GM06990 (cell line): ENCODE data around the gene S100Z.
"Not testable (repeated sequence)": the region's sequence is repeated elsewhere in the genome, so short reads cannot be mapped to it uniquely, and the experiment has no call there.

Experiments used
- DNase-seq: peaks from one replicate; pipeline ENCODE4 v3.0.0-alpha.2; 2011; ENCODE audit not compliant: insufficient read length; ENCODE audit errors: extremely low read depth
- H3K27me3 ChIP-seq: replicated peaks from 2 replicates; pipeline ENCODE4 v1.6.0; 2011; ENCODE audit warnings: low read length; ENCODE audit not compliant: control insufficient read depth, insufficient read depth
- H3K36me3 ChIP-seq: 2 replicates; pipeline ENCODE4 v1.5.1; 2011; ENCODE audit warnings: low read length; ENCODE audit not compliant: control insufficient read depth, insufficient read depth
- H3K4me3 ChIP-seq: replicated peaks from 2 replicates; pipeline ENCODE4 v1.5.1; 2011; ENCODE audit warnings: low read depth, mild to moderate bottlenecking, control low read depth, low read length
- TF ChIP-seq, protein P1 (sequence below): IDR thresholded peaks from 2 replicates; pipeline ENCODE4 v1.5.1; 2011; ENCODE audit warnings: low read length, control low read depth, mild to moderate bottlenecking, inconsistent platforms; ENCODE audit not compliant: insufficient read depth, poor library complexity, severe bottlenecking

Gene S100Z

DNA sequence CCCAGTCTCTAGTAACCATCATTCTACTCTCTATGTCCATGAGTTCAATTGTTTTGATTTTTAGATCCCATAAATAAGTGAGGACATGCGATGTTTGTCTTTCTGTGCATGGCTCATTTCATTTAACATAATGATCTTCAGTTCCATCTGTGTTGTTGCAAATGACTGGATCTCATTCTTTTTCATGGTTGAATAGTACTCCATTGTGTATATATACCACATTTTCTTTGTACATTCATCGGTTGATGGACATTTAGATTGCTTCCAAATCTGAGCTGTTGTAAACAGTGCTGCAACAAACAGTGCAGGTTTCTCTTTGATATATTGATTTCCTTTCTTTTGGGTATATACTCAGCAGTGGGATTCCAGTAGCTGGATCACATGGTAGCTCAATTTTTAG, 46.4 kb downstream of the S100Z start:
- H3K36me3 ChIP-seq: no peaks in the 10 kb centered on the region
- TF ChIP-seq, protein P1, sequence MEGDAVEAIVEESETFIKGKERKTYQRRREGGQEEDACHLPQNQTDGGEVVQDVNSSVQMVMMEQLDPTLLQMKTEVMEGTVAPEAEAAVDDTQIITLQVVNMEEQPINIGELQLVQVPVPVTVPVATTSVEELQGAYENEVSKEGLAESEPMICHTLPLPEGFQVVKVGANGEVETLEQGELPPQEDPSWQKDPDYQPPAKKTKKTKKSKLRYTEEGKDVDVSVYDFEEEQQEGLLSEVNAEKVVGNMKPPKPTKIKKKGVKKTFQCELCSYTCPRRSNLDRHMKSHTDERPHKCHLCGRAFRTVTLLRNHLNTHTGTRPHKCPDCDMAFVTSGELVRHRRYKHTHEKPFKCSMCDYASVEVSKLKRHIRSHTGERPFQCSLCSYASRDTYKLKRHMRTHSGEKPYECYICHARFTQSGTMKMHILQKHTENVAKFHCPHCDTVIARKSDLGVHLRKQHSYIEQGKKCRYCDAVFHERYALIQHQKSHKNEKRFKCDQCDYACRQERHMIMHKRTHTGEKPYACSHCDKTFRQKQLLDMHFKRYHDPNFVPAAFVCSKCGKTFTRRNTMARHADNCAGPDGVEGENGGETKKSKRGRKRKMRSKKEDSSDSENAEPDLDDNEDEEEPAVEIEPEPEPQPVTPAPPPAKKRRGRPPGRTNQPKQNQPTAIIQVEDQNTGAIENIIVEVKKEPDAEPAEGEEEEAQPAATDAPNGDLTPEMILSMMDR: no peak
- no peak overlapping the region for H3K4me3 ChIP-seq
- H3K27me3 ChIP-seq: no peaks in the 10 kb centered on the region
- DNase-seq: no peak

DNA sequence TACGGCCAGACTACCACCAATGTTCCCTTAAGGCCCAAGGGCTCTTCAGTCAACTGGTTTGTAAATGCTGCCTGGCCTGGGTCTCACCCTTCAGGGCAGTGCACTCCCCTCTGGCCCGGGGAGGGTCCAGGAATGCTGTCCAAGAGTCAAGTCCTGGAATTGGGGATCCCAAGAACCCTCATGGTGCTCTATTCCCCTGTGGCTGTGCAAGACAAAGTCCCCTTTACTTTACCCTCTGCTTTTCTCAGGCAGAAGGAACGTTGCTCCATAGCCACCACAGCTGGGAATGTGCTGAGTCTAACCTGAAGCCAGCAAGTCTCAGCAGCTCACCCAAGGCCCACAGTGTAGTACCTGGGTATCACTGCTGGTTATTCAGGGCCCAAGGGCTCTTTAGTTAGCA, 51.7 kb downstream of the S100Z start:
- Histone ChIP-seq H3K27me3 (no peaks in the 10 kb centered on the region), H3K4me3 (no peak overlapping the region), H3K36me3 (no peaks in the 10 kb centered on the region)
- TF ChIP-seq, protein P1: no peak
- DNase-seq: no peak

DNA sequence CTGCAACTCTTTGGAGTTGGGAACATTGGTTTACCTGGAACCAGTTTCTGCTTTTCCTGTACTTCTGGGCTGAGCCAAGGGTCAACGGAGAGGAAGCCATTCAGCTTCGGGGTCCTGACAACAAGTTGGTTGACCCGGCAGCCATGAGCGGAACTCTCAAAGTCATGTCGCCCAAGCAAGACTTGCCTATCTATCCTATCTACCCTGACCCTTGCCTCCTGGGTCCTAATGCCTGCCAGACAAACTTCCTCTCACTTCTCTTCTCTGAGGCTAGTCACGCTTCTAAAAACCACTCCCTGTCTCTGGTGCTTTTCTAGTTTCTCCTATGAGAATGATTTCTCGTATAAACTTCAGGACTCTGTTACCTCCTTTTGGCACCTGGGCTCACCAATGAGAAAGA, 58.4 kb downstream of the S100Z start:
- TF ChIP-seq, protein P1: no peak
- DNase-seq: no peak
- Histone ChIP-seq H3K36me3 (no peaks in the 10 kb centered on the region), H3K27me3 (no peaks in the 10 kb centered on the region), H3K4me3 (no peak overlapping the region)

DNA sequence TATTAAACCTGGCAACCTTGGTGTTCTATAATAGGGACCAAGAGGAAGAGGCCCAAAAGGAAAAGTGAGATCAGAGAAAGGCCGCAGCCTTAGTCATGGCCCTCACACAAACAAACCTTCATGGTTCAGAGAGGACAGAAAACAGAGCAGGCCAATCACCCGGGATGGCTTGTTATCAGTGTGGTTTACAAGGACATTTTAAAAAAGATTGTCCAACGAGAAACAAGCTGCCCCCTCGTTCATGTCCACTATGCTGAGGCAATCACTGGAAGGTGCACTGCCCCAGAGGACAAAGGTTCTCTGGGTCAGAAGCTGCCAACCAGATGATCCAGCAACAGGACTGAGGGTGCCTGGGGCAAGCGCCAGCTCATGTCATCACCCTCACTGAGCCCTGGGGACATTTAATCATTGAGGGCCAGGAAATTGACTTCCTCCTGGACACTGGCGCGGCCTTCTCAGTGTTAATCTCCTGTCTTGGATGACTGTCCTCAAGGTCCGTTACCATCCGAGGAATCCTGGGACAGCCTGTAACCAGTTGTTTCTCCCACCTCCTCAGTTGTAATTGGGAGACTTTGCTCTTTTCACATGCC, 60.6 kb downstream of the S100Z start:
- DNase-seq, H3K27me3 ChIP-seq, H3K36me3 ChIP-seq, H3K4me3 ChIP-seq: not testable (repeated sequence)

DNA sequence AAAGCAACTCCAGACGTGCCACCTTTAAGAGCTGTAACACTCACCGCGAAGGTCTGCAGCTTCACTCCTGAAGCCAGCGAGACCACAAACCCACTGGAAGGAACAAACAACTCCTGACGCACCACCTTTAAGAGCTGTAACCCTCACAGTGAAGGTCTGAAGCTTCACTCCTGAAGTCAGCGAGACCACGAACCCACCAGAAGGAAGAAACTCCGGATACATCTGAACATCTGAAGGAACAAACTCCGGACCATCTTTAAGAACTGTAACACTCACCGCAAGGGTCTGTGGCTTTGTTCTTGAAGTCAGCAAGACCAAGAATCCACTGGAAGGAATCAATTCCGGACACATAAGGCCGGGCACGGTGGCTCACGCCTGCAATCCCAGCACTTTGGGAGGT, 64.9 kb downstream of the S100Z start:
- not testable (repeated sequence) for H3K36me3 ChIP-seq, H3K27me3 ChIP-seq, DNase-seq, H3K4me3 ChIP-seq

DNA sequence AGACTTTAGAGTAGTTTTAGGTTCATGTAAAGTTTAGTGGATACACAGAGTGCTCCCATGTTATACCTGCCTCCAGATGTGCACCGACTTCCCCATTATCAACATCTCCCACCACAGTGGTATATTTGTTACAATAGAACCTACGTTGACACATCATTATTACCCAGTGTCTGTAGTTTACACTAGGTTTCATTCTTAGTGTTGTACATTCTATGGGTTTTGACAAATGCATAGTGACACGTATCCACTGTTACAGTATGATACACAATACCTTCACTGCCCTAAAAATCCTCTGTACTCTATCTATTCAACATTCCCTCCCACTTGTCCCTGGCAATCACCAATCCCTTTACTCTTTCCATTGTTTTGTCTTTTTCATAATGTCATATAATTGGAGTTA, 68.7 kb downstream of the S100Z start:
- TF ChIP-seq, protein P1: no peak
- H3K27me3 ChIP-seq: no peaks in the 10 kb centered on the region
- H3K36me3 ChIP-seq: no peaks in the 10 kb centered on the region
- DNase-seq: no peak
- no peak overlapping the region for H3K4me3 ChIP-seq

DNA sequence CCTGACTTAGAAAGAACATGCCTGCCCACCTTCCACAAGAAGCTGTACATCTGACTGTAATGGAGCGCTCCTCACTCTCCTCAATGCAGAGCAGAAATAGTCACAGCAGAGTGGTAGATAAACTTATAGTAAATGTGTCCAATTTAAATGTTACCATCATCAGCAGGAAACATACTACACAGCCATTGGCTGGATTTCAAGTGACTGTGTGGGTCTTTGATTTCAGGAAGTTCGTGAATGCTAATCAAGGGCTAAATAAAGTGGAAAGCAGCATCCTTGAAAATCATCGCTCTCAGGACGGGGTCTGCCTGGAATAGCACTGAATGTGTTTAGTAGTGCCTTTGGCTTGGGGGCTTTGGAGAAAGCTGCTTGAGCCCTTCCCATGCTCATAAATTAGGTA, 70.7 kb downstream of the S100Z start:
- DNase-seq: no peak
- Histone ChIP-seq H3K27me3 (no peaks in the 10 kb centered on the region), H3K36me3 (no peaks in the 10 kb centered on the region), H3K4me3 (no peak overlapping the region)
- TF ChIP-seq, protein P1: no peak
